ENCODE data around the gene ABRAXAS1.

ABRAXAS1 gene

GRCh38 chr4:83455281-83456183 is 29.4 kb downstream of the ABRAXAS1 start, which contains the start of the genes HELQ and MRPS18C (continued):
- TF ChIP-seq ZBTB44 (tag by site-specific recombination; IDR thresholded peaks at IDR 0.05) (no peak), ZNF223 (tag by site-specific recombination; IDR thresholded peaks at IDR 0.05) (no peak), ZNF48 (tag by site-specific recombination; IDR thresholded peaks at IDR 0.05) (no peak), ZNF341 (tag by site-specific recombination; IDR thresholded peaks at IDR 0.05; ENCODE audit: low read depth) (peak; percentile 36; the same call in 1 of the 2 replicates), ZNF239 (tag by site-specific recombination; IDR thresholded peaks at IDR 0.05) (no peak), ZNF114 (tag by site-specific recombination; IDR thresholded peaks at IDR 0.05) (no peak), ZNF654 (tag by site-specific recombination; IDR thresholded peaks at IDR 0.05; ENCODE audit: low read depth) (no peak), ZNF664 (tag by site-specific recombination; IDR thresholded peaks at IDR 0.05) (no peak), ZNF366 (tag by site-specific recombination; conservative IDR thresholded peaks at IDR 0.05) (peak; percentile 43), REPIN1 (tag by site-specific recombination; IDR thresholded peaks at IDR 0.05; ENCODE audit: low read depth) (no peak), ZNF585B (tag by site-specific recombination; IDR thresholded peaks at IDR 0.05) (no peak), ZNF394 (tag by site-specific recombination; IDR thresholded peaks at IDR 0.05; ENCODE audit: borderline replicate concordance) (peak; percentile 65; the same call in 1 of the 2 replicates), ZNF280C (tag by site-specific recombination; IDR thresholded peaks at IDR 0.05) (no peak), ZNF707 (tag by site-specific recombination; IDR thresholded peaks at IDR 0.05) (no peak), ZNF391 (tag by site-specific recombination; IDR thresholded peaks at IDR 0.05; ENCODE audit: borderline replicate concordance, low read depth) (no peak), PRDM10 (tag by site-specific recombination; IDR thresholded peaks at IDR 0.05) (0 out of 2 replicates have a peak, but pooled peaks have one; percentile 62), ZNF132 (tag by site-specific recombination; IDR thresholded peaks at IDR 0.05; ENCODE audit: borderline replicate concordance) (no peak), ZNF335 (tag by site-specific recombination; conservative IDR thresholded peaks at IDR 0.05) (peak; percentile 94), PRDM6 (tag by site-specific recombination; IDR thresholded peaks at IDR 0.05) (no peak), ZNF354C (tag by site-specific recombination; IDR thresholded peaks at IDR 0.05; ENCODE audit: borderline replicate concordance, low read depth) (no peak), WT1 (tag by site-specific recombination; IDR thresholded peaks at IDR 0.05) (no peak; the same call in 1 of the 2 replicates), HIC1 (tag by site-specific recombination; IDR thresholded peaks at IDR 0.05) (no peak), ZNF660 (tag by site-specific recombination; IDR thresholded peaks at IDR 0.05) (peak; percentile 96), ZNF423 (tag by site-specific recombination; IDR thresholded peaks at IDR 0.05) (no peak), KLF8 (tag by site-specific recombination; IDR thresholded peaks at IDR 0.05) (peak; percentile 78; the same call in 1 of the 2 replicates), MYNN (tag by site-specific recombination; IDR thresholded peaks at IDR 0.05; ENCODE audit: borderline replicate concordance) (peak; percentile 74; the same call in 1 of the 2 replicates), HOXC10 (CRISPR knock-in tag; IDR thresholded peaks at IDR 0.05) (no peak), ZNF514 (tag by site-specific recombination; IDR thresholded peaks at IDR 0.05) (no peak)
